ELF-1 (cell line): ENCODE data around the gene MOB3A.

Experiments used
- DNase-seq: peaks from one replicate; pipeline ENCODE4 v3.0.0-alpha.2; 2016; ENCODE audit warnings: low read depth, low spot score

MOB3A gene

GRCh38 chr19:2059422-2060201 lies 36.5 kb downstream of the MOB3A start:
- DNase-seq, result peak; percentile 52

- no peak for DNase-seq
Measured at GRCh38 chr19:2058570-2059421, 37.3 kb downstream of the MOB3A start.

GRCh38 chr19:2057484-2058469 lies 38.3 kb downstream of the MOB3A start:
- DNase-seq, result no peak

- no peak for DNase-seq
Measured at GRCh38 chr19:2056837-2057192, 39.3 kb downstream of the MOB3A start.

- no peak for DNase-seq
Measured at GRCh38 chr19:2055931-2056836, 39.9 kb downstream of the MOB3A start.

- DNase-seq, result no peak
Measured at GRCh38 chr19:2054763-2055162, 41.4 kb downstream of the MOB3A start.

GRCh38 chr19:2053601-2054389 lies 42.3 kb downstream of the MOB3A start:
- no peak for DNase-seq

- DNase-seq, result no peak
Measured at GRCh38 chr19:2051773-2052704, 44.1 kb downstream of the MOB3A start.

- DNase-seq, result peak; percentile 92
Measured at GRCh38 chr19:2050991-2051772, 44.9 kb downstream of the MOB3A start, which contains the start of gene MKNK2. TSS of gene MKNK2 (minus strand) at chr19:2051244. CDS start at chr19:2050851, 393 bp downstream.

GRCh38 chr19:2050349-2050990 lies 45.7 kb downstream of the MOB3A start:
- DNase-seq, result no peak

- DNase-seq, result peak; percentile 78
Measured at GRCh38 chr19:2049741-2050348, 46.3 kb downstream of the MOB3A start.

GRCh38 chr19:2048959-2049740 lies 47.0 kb downstream of the MOB3A start:
- no peak for DNase-seq

- no peak for DNase-seq
Measured at GRCh38 chr19:2048104-2048958, 47.8 kb downstream of the MOB3A start.

- DNase-seq, result no peak
Measured at GRCh38 chr19:2047449-2048103, 48.5 kb downstream of the MOB3A start.

- no peak for DNase-seq
Measured at GRCh38 chr19:2047076-2047448, 49.1 kb downstream of the MOB3A start.
